ENCODE measurements around the gene HOXA13. TPM values are rescaled to one million over a fixed set of nuclear protein-coding genes. Genes with fewer than 3 reads are reported as not detected.
A peak's percentile ranks its signal among the peaks of the same experiment; 100 is the strongest.

HOXA13 gene
- total RNA-seq, 4 donors from 2014 or later = 0.12 TPM; not detected in 3

DNA sequence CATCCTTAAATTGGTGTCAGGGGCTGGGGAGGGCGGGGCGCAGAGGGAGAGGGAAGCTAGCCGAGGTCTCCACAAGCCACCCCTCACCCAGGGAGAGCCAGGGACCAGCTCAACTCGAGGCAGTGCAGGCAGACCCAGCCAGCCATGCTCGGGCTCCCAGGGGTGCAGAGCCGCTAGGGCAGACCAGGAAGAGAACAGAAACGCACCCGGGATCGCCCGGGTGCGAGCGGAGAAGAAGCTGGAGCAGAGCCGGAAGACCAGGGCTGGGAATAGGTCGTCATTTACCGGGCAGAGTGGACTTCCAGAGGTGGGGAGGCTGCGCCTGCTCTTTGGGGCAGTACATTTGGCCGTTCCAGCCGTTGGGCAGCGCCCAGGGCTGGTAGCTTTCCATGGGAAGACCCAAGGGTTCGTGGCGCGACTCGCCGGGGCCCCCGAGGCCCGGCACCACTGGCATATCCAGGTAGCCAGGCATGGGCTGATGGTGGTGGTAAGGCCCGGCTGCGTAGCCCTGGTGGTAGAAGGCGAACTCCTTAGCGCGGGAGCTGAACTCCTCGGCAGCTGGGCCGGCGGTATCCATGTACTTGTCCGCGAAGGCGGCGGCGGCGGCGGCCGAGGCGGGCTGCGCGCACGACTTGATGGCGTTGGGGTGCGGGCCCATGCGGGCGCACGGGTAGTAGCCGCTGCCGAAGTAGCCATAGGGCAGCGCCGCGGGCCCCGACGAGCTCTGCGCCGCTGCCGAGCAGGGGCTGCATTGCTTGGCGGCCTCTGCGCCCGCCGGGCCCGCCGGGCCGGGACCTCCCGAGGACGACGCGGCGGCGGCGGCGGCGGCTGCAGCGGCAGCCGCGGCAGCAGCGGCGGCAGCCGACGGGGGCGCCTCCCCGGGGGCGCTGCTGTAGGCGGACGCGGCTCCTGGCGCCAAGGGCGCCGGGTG lies 755 bp downstream of the HOXA13 start:
- ATAC-seq = peak; percentile 11
- WGBS, 2 donors (ENCODE audit: low coverage in 1 of 2) = 4% methylated on average over 3 of the region's 93 CpGs; no CpG with 5 or more reads in 1 of the 2 donors
- TF ChIP-seq POLR2A (IDR thresholded peaks at IDR 0.05) (no peak), POLR2AphosphoS5 (IDR thresholded peaks at IDR 0.05) (no peak), EP300 (IDR thresholded peaks at IDR 0.05) (no peak)
- TF ChIP-seq, protein P1, sequence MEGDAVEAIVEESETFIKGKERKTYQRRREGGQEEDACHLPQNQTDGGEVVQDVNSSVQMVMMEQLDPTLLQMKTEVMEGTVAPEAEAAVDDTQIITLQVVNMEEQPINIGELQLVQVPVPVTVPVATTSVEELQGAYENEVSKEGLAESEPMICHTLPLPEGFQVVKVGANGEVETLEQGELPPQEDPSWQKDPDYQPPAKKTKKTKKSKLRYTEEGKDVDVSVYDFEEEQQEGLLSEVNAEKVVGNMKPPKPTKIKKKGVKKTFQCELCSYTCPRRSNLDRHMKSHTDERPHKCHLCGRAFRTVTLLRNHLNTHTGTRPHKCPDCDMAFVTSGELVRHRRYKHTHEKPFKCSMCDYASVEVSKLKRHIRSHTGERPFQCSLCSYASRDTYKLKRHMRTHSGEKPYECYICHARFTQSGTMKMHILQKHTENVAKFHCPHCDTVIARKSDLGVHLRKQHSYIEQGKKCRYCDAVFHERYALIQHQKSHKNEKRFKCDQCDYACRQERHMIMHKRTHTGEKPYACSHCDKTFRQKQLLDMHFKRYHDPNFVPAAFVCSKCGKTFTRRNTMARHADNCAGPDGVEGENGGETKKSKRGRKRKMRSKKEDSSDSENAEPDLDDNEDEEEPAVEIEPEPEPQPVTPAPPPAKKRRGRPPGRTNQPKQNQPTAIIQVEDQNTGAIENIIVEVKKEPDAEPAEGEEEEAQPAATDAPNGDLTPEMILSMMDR (IDR thresholded peaks at IDR 0.05) = no peak
- Histone ChIP-seq H3K4me1 (peaks cover 0 to 51% (median 10%) of the 10 kb centered on the region in 3 donors), H3K27ac (no peak overlapping the region), H3K36me3 (no peaks in the 10 kb centered on the region), H3K27me3 (peaks cover 100% of the 10 kb centered on the region), H3K4me3 (peak overlapping the region in 1 of 2 donors; percentile 36), H3K9me3 (no peaks in the 10 kb centered on the region)

DNA sequence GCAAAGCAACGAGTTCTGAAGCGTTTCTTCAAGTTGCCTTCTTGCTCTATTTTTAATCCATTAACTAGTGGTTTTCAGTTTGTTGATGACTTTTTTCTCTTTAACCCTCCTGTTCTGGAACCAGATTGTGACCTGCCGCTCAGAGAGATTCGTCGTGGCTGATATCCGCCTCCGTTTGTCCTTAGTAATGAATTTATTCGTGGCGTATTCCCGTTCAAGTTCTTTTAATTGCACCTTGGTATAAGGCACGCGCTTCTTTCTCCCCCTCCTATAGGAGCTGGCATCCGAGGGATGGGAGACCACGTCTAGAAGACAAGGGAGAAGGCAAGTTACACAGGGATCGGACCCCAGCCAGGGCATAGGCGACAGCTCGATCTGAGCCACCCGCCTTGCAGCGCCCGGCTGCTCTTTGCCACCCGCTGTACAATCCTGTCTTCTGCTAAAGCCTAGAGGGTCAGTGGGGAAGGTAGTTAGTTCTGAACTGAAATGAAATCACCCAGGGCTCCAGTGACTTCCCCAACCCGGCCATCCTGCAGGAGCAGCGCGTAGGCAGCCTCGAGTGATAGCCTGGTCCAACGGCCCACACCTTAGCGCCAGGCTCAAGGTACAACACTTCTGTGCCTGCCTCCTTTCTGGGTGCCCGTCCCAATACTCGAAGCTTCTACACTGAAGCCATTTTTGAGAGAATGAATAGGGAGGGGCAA lies 1.6 kb downstream of the HOXA13 start:
- ATAC-seq = no peak
- no peaks in the 10 kb centered on the region for H3K36me3 ChIP-seq
- H3K27me3 ChIP-seq = peaks cover 100% of the 10 kb centered on the region
- 6 to 14% methylated on average over 10 to 20 of the region's 29 CpGs for WGBS, 2 donors (ENCODE audit: low coverage in 1 of 2)
- H3K4me3 ChIP-seq = no peak overlapping the region
- H3K9me3 ChIP-seq = no peaks in the 10 kb centered on the region
- peaks cover 0 to 53% (median 12%) of the 10 kb centered on the region in 3 donors for H3K4me1 ChIP-seq
- TF ChIP-seq EP300 (IDR thresholded peaks at IDR 0.05) = no peak
- TF ChIP-seq, protein P1 (IDR thresholded peaks at IDR 0.05) = no peak
- no peak for TF ChIP-seq POLR2AphosphoS5 (IDR thresholded peaks at IDR 0.05)
- no peak overlapping the region for H3K27ac ChIP-seq

DNA sequence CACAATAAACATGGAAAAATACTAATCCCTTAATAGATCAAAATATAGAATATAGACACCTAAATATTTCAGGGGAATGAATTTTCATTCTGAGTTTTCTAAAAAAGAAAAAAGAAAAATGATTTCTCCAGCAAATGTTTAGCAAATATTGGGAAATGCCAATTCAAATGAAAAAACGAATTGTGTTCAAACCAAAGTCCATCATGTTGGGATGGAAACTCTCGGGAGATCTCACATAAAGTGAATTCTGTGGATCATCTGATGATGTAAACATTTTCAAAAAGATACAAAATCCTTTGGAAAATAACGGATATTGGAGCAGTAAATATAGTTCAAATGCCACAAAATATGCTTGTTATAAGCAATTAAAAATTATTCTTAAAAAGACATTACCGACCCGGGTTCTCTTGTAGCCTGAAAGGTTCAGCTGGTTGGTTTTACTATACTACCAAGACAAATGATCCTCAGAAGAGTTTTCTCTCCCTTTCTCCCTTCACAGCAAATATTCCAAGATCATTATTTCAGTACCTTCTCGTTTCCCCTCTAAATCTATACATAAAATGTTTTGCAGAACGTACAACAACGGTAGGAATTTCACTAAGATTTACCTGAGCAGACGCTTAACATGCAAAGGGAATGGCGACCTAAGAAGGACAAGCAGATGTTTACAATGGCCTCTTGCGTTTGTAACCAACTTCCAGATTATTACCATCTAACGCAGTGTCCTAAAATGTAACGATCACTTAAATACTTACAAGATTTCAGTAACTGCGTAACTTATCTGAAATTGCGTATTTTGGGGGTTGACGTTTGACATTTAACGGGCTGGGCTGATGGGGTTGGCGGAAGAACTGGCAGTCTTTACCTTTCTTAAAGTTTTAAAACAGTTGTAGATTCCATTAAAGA lies 2.5 kb downstream of the HOXA13 start:
- TF ChIP-seq, protein P1 (IDR thresholded peaks at IDR 0.05) = no peak
- no peak for TF ChIP-seq POLR2AphosphoS5 (IDR thresholded peaks at IDR 0.05)
- TF ChIP-seq POLR2A (IDR thresholded peaks at IDR 0.05) = no peak
- no peak for TF ChIP-seq EP300 (IDR thresholded peaks at IDR 0.05)
- H3K27me3 ChIP-seq = peaks cover 100% of the 10 kb centered on the region
- no peaks in the 10 kb centered on the region for H3K36me3 ChIP-seq
- H3K4me3 ChIP-seq = no peak overlapping the region
- H3K4me1 ChIP-seq = peaks cover 0 to 60% (median 17%) of the 10 kb centered on the region in 3 donors
- no peak for ATAC-seq
- H3K27ac ChIP-seq = no peak overlapping the region
- 18 to 27% methylated on average over 17 to 18 of the region's 18 CpGs for WGBS, 2 donors (ENCODE audit: low coverage in 1 of 2)
- H3K9me3 ChIP-seq = no peaks in the 10 kb centered on the region

DNA sequence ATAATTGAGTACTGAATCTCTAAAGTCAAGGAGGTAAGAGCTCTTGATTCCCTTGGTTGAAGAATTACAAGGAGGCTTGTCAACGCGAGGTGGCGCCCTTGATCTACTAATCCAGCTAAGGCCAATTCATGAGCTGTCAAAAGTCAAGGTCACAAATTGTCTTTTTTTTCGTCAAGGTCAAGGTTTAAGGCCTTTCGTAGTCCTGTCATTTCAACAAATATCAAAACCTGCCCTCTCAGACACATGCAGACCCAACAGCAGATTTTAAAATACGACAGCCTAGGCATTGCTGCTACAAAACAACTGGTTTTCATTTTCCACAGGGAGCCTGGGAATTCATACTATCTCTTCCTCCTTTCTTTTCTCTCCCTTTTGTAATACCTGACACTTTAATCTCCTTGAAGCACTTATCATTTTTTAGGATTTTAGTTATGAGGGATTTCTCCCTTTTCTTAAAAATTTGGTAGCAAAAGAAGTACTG lies 3.6 kb downstream of the HOXA13 start:
- ATAC-seq = no peak
- H3K4me3 ChIP-seq = no peak overlapping the region
- no peaks in the 10 kb centered on the region for H3K36me3 ChIP-seq
- H3K27ac ChIP-seq = no peak overlapping the region
- H3K9me3 ChIP-seq = no peaks in the 10 kb centered on the region
- 1 to 9% methylated on average over 5 to 6 of the region's 6 CpGs for WGBS, 2 donors (ENCODE audit: low coverage in 1 of 2)
- peaks cover 100% of the 10 kb centered on the region for H3K27me3 ChIP-seq
- H3K4me1 ChIP-seq = peaks cover 0 to 55% (median 23%) of the 10 kb centered on the region in 3 donors
- TF ChIP-seq, protein P1 (IDR thresholded peaks at IDR 0.05) = peak in 3 of 4 experiments; percentile 59 to 68 (median 66)
- no peak for TF ChIP-seq POLR2A (IDR thresholded peaks at IDR 0.05)
- no peak for TF ChIP-seq EP300 (IDR thresholded peaks at IDR 0.05)
- TF ChIP-seq POLR2AphosphoS5 (IDR thresholded peaks at IDR 0.05) = peak; percentile 8
